Pancreas (tissue), 10 donors: Measurements from ENCODE around the gene OLFM1. TPM values are rescaled to one million over a fixed set of nuclear protein-coding genes. Genes with fewer than 3 reads are reported as not detected.

Source experiments
- ATAC-seq, 4 donors: fragments of 200-7000 bp; cut with Tn5 transposase; one replicate each; pipeline versions ENCODE4 v1.8.0 to v1.9.1; 2020; ENCODE audit warnings: mild to moderate bottlenecking in 4 of 4, moderate library complexity in 4 of 4
- DNase-seq, 6 donors: peaks; one replicate each; pipeline ENCODE4 v3.0.0-alpha.2; 2020
- FAIRE-seq: peaks from 2 replicates; lab custom pipeline; 2012; peaks lifted over from hg19 to GRCh38; lab: Jason Lieb, UNC
- H3K27ac ChIP-seq, 4 donors: fragments of 200-600 bp; sonication (generic); 1 replicate in 3 of 4; 2 replicates in 1 of 4; pipeline versions ENCODE4 v1.5.0 to v1.8.0; 2020
- H3K27me3 ChIP-seq, 4 donors: fragments of 200-600 bp; one replicate each; pipeline ENCODE4 v1.8.0; 2021
- H3K36me3 ChIP-seq, 3 donors: fragments of 200-600 bp; sonication (generic) in 1 of 3; one replicate each; pipeline versions ENCODE4 v1.5.0 to v1.8.0; 2020 to 2021
- H3K4me1 ChIP-seq, 3 donors: fragments of 200-600 bp; one replicate each; pipeline ENCODE4 v1.8.0; 2021
- H3K4me3 ChIP-seq, 4 donors: fragments of 200-600 bp; sonication (generic) in 2 of 4; one replicate each; pipeline versions ENCODE4 v1.5.0 to v1.8.0; 2020 to 2021
- H3K9me3 ChIP-seq, 4 donors: fragments of 200-600 bp; one replicate each; pipeline ENCODE4 v1.8.0; 2021
- WGBS, 2 donors: extraction: QIAGEN DNeasy Blood & Tissue Kit; methylation state at CpG; one replicate each; pipeline ENCODE4 v1.1.7; 2013; 5-methylcytosine and 5-hydroxymethylcytosine counted together
- intact Hi-C, 3 donors: fragments of 100-400 bp; cut with DNase I; formaldehyde crosslinking; loops; one replicate each; pipeline versions ENCODE4 v1.11.1 to v1.14.2; 2022
- polyA plus RNA-seq, 2 donors: library from polyadenylated mRNA; stranded (reverse); fragments of 200-250 nt; gene quantifications; one replicate each; pipeline ENCODE4 v1.2.3, GENCODE V29; 2013
- total RNA-seq, 6 donors: library from RNA; stranded (reverse); fragmentation: NEBNext Ultra II Directional in 4 of 6; extraction: Animal tissue kit (Norgen Biotek cat#: 25700) in 4 of 6; gene quantifications; one replicate each; pipeline versions ENCODE4 v1.2.1 to v1.2.4, GENCODE V29; 2021 to 2023
- TF ChIP-seq, protein P1 (sequence below), 4 donors: fragments of 200-600 bp; sonication (generic) in 3 of 4; IDR thresholded peaks; one replicate each; pipeline versions ENCODE4 v1.5.0 to v1.8.0; 2021; ENCODE audit warnings: antibody characterized with exemption in 4 of 4
- donor health status: healthy with polysubstance abuse.
- donor health status: DM: no; HTN: no; CAD: no; lungs with moderate emphysema.
- donor health status: DM: no; HTN: no; CAD: no.
- donor health status: control.
- donor health status: control.
- donor health status: Bipolar disorder and iron deficiency.
- donor health status: DM: yes; HTN: yes; CAD: no.
- donor health status: DM: no; HTN: no; CAD: no.
- donor health status: DM: no; HTN: no; CAD: no.
- donor health status: DM: yes; HTN: yes; CAD: no.

The OLFM1 gene
- total and polyA plus RNA-seq, 8 donors = 5.9 to 14.1 (median 7.8) TPM

DNA sequence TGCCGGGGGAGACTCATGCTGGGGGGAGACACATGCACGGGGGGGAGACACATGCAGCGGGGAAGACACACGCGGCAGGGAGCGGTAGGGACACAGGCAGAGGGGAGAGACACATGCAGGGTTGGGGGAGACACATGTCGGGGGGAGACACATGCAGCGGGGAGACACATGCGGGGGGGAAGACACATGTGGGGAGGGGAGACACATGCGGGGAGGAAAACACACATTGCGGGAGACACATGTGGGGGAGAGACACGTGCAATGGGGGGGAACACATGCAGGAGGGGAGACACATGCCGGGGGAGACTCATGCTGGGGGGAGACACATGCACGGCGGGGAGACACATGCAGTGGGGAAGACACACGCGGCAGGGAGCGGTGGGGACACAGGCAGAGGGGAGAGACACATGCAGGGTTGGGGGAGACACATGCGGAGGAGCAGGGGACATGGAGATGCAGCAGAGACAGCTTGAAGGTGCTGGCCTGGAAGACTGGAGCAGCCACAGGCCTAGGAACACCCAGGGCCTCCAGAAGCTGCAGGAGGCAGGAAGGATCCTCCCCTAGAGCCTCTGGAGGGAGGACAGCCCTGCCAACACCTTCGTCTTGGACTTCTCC lies 20.3 kb upstream of the OLFM1 start:
- DNase-seq = peak in 3 of 6 donors; percentile 2 to 24 (median 6)
- TF ChIP-seq, protein P1, sequence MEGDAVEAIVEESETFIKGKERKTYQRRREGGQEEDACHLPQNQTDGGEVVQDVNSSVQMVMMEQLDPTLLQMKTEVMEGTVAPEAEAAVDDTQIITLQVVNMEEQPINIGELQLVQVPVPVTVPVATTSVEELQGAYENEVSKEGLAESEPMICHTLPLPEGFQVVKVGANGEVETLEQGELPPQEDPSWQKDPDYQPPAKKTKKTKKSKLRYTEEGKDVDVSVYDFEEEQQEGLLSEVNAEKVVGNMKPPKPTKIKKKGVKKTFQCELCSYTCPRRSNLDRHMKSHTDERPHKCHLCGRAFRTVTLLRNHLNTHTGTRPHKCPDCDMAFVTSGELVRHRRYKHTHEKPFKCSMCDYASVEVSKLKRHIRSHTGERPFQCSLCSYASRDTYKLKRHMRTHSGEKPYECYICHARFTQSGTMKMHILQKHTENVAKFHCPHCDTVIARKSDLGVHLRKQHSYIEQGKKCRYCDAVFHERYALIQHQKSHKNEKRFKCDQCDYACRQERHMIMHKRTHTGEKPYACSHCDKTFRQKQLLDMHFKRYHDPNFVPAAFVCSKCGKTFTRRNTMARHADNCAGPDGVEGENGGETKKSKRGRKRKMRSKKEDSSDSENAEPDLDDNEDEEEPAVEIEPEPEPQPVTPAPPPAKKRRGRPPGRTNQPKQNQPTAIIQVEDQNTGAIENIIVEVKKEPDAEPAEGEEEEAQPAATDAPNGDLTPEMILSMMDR (IDR thresholded peaks at IDR 0.05) = no peak
- WGBS, 2 donors = 65 to 83% methylated on average over 19 to 20 of the region's 20 CpGs

DNA sequence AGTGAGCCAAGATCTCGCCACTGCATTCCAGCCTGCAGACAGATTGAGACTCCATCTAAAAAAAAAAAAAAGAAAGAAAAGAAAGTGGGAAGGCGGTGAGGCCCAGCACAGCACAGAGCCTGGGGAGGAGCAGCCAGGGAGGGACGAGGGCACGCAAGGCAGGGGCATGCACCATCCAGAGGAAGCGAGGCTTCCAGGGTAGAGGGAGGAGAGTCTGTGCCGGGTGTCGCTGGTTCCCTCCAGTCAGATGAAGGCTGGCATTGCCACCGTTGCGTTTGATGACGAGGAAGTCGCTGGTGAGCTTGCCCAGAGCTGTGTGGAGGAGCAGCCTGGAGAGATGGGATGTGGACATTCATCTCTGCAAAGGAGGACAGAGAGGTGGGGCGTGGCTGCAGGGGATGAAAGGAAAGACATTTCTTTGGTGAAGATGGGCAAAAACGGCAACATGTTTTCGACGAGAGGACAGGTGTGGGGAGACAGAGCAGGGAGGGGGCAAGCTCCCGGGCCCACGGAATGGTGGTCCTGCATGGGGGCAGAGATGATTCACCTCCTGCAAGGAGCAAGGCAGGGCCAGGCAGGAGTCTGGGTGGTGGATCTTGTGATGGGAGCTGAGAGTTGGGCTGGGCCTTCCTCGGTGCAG lies 18.6 kb upstream of the OLFM1 start:
- intact Hi-C loops = no loop called here
- TF ChIP-seq, protein P1 (IDR thresholded peaks at IDR 0.05) = no peak
- FAIRE-seq (no peak), DNase-seq (peak in 3 of 6 donors; percentile 7 to 30 (median 8)), ATAC-seq (no peak)
- Histone ChIP-seq H3K4me3 (no peak overlapping the region), H3K9me3 (no peaks in the 10 kb centered on the region), H3K27me3 (peaks cover 0 to 3% (median 0%) of the 10 kb centered on the region in 4 donors), H3K4me1 (no peaks in the 10 kb centered on the region), H3K36me3 (no peaks in the 10 kb centered on the region), H3K27ac (no peak overlapping the region)
- 54 to 69% methylated on average over 18 of the region's 18 CpGs for WGBS, 2 donors

More for the DNA sequence above, 20.3 kb upstream of the OLFM1 start:
- H3K9me3 ChIP-seq = no peaks in the 10 kb centered on the region
- intact Hi-C loops = no loop called here
- ATAC-seq = no peak
- no peak overlapping the region for H3K27ac ChIP-seq
- FAIRE-seq = no peak
- H3K27me3 ChIP-seq = peaks cover 0 to 3% (median 0%) of the 10 kb centered on the region in 4 donors
- H3K4me3 ChIP-seq = no peak overlapping the region
- H3K36me3 ChIP-seq = no peaks in the 10 kb centered on the region
- H3K4me1 ChIP-seq = no peaks in the 10 kb centered on the region

- DNase-seq = peak in 2 of 6 donors; percentile 2 to 9
- no peak for FAIRE-seq
- TF ChIP-seq, protein P1 (IDR thresholded peaks at IDR 0.05) = no peak
- intact Hi-C loops = no loop called here
- 30 to 44% methylated on average over 15 of the region's 15 CpGs for WGBS, 2 donors
- Histone ChIP-seq H3K36me3 (no peaks in the 10 kb centered on the region), H3K27me3 (peaks cover 0 to 3% (median 0%) of the 10 kb centered on the region in 4 donors), H3K4me3 (no peak overlapping the region), H3K4me1 (no peaks in the 10 kb centered on the region), H3K9me3 (no peaks in the 10 kb centered on the region), H3K27ac (no peak overlapping the region)
- no peak for ATAC-seq
These were observed 17.8 kb upstream of the OLFM1 start for GRCh38 chr9:135069558-135070197.

DNA sequence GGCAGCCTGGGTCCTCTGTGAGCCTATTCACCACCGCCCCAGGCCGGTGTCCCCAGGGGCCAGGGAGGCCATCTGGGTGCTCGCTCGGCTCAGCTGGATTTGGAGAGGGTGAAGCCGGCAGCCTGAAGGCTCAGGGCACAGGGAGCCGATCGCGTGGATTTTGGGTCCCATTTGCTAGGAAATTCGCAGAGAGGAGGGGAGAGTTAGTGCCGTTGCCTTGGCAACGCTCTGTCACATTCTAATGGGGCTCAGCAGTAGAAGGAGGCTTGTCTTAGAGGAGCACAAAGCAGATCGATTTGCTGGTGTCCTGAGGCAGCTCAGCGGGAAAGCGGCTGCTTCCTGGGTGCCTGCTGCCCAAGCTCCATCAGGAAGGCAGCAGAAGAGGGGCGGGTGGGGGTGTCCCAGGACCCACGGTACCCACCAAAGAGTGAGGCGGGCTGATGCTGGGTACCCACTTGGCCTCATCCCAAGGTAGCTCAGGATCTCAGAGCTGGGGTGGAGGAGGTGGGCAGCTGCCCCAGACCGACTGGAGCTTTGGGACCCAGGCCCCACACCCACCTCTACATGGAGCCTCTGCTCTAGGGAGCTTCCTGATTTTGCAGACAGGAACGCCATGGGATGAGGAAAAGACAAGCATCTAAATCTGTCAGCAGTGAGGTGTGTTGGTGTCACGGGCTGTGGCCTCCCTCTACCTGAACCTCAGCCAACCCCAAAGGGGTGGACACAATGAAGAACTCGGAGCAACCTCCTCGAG lies 17.1 kb upstream of the OLFM1 start:
- intact Hi-C loops = no loop called here
- TF ChIP-seq, protein P1 (IDR thresholded peaks at IDR 0.05) = no peak
- DNase-seq (peak in 3 of 6 donors; percentile 6 to 40 (median 6)), FAIRE-seq (no peak), ATAC-seq (no peak)
- 24 to 36% methylated on average over 22 of the region's 22 CpGs for WGBS, 2 donors
- Histone ChIP-seq H3K36me3 (no peaks in the 10 kb centered on the region), H3K4me1 (no peaks in the 10 kb centered on the region), H3K27me3 (peaks cover 0 to 3% (median 0%) of the 10 kb centered on the region in 4 donors), H3K4me3 (no peak overlapping the region), H3K9me3 (no peaks in the 10 kb centered on the region), H3K27ac (no peak overlapping the region)
